ENCODE measurements around the gene ARL3.
"Not testable (repeated sequence)": the region's sequence is repeated elsewhere in the genome, so short reads cannot be mapped to it uniquely, and the experiment has no call there.

ARL3 gene

DNA sequence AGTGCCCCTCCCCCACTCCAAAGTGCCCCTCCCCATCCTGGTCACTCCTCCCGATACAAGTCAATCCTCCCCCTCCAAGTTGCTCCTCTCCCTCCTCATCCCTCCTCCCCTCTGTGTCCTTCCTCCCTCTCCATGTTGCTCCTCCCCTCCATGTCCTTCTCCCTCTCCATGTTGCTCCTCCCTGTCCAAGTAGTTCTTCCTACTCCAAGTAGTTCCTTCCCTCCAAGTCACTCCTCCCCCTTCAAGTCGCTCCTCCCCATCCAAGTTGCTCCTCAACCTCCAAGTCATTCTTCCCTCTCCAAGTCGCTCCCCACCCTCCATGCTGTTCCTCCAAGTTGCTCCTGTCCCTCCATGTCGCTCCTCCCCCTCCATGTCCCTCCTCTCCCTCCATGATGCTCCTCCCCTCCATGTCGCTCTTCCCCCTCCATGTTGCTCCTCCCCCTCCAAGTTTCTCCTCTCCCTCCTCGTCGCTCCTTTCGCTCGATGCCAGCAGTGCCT, 20.9 kb upstream of the ARL3 start:
- DNase-seq, result no peak

DNA sequence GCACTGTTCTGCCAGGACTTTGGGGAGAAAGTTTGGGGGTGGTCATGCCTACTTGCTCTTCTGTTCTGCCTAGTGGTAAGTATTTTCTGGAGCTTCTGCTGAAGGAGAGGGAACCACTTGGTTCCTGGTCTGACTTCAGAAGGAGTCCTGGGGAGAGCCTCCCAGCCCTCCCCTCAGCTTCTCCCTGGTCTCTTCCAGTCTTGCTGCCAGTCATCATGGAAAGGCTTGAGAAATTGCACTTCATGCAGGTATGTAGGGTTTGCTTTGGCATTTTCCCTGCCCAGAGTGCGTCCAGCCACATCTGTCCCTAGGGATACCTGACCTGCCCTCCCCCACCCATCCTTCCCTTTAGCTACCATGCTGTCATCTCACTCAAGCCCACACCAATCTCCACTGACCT, 18.5 kb upstream of the ARL3 start:
- DNase-seq, result no peak

DNA sequence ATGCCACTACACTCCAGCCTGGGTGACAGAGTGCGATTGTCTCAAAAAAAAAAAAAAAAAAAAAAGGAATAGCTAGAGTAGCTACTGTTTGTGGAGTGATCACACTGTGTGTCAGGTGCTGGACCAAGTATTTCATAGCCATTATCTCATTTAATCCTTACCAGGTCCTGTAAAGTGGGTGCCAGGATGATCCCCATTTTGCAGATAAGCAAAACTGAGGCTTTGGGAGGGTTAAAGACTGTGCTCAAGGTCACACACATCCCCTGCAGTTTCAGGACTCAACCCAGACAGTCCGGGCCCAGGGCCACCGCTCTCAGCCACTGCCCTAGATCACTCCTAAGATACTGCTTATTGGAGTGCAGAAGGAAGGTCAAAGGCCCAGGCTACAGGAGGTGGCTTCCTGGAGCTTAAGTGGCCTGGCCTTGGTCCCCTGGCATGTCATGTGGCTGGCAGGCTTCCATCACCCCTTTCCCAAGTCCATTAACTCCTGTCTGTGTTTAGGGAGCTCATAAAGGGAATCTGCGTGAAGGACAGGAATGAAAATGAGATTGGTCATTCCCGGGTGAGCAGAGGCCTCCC, 17.1 kb upstream of the ARL3 start:
- no peak for DNase-seq

DNA sequence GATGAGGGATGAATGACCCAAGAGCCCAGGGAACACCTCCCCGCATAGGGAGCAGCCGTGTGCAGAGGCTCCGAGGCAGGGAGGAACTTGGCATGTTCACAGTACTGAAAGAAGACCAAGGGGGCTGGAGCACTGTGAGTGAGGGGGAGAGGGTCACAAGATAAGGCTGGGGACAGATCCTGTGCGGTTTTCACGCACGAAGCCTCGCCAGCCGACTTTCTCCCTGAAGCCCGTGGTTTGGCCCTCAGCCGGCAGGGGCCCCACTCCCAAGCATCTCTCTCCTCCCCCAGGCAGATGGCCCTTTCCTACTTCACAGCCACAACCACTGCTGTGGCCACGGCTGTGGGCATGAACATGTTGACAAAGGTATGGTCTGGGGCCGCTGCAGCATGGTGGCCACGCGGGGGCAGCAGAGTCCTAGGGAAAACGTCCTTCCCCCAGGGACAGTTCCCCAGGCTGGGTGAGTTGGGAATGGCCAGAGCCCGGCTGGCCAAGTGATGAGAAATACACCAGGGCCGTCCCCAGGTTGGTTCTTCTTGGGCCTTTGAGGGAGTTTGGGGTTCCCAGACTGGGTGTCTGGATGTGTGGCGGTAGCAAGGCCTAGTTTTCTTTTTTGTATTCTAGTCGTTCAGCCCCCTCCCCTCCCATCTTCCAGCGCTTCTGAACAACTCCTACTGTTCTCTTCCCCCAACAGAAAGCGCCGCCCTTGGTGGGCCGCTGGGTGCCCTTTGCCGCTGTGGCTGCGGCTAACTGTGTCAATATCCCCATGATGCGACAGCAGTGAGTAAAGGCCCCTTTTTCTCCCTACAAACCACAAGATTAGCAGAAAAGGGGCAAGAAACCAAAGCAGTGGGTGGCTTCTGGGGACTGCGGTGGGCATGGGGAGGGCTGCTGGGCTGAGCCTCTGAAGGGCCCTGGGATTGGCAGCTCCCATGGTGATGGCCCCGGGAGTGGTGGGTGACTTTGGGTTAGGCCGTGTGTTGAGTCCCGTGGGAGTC, 15.1 kb upstream of the ARL3 start:
- peak; percentile 46 for DNase-seq

DNA sequence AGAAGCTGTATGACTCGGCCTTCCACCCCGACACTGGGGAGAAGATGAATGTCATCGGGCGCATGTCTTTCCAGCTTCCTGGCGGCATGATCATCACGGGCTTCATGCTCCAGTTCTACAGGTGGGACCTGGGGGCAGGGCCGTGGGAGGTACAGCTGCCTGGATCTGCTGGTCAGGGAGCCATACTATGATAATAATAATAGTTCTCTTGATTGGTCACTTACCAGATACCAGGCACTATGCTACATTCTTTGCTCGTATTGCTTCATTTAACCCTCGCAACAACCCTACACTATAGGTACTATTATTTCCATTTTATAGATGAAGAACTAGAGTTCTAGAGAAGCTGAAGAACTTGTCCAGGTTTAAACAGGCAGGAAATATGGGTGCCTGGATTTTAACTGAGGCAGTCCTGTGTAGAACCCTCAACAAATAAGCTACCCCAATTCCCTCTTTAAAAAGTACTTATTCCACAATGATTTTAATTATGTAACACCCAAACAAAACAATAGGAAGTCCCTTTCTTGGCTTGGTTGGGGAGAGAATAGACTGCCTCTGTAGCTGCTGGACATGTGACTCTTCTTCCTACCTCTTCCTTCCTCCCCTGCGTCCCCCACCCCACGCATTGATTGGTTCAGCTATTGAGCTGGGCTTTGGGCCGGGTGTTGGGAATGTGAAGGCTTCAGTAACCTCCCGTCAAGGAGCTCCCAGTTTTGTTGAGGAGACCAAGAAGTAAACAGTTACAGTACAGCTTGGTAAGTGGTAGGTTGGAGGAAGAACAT, 13.0 kb upstream of the ARL3 start:
- no peak for DNase-seq

DNA sequence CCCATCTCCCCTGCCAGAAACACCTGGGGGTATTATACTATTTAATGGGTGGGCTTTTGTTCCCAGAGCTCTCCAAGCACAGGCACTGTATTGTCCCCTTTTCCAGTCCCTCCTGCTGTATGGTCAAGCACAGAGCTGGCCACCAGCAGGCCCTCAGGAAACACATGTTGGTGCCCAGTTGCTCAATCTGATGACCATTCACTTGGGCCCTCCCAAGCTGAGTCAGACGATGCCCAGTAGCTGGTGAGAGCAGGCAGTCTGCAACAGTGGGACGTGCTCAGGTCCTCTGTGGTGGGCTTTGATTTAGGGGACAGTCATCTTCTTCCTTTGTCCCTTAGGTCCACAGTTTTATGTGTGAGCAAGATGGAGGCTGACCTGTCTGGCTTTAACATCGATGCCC, 12.1 kb upstream of the ARL3 start:
- DNase-seq, result no peak

DNA sequence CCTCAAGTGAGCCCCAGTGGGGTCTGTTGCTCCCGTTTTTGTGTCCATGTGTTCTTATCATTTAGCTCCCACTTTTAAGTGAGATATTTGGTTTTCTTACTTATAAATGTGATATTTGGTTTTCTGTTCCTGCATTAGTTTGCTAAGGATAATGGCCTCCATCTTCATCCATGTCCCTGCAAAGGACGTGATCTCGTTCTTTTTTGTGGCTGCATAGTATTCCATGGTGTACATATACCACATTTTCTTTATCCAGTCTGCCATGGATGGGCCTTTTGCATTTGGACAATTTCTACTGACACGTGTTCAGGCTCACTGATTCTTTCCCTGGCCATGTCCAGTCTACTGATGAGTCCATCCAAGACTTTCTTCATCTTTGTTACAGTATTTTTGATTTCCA, 9.8 kb upstream of the ARL3 start:
- DNase-seq, result no peak

DNA sequence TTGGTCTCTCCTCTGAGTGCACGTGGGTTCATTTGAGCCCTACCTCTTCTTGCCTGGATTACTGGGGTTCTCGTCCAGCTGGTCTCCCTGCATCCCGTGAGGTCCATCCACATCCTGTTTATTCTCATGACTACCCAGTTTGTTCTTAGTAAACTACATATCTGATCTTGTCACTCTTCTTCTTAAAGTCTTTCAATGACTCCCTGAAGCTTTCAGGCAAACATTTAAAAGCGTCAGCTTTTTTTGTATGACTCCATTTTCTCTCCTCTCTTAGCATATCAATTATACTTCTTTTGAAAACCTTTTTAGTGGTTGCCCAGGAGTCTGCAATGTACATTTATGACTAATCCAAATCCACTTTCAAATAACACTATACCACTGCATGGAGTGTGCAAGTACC, 7.8 kb upstream of the ARL3 start:
- DNase-seq, result no peak

DNA sequence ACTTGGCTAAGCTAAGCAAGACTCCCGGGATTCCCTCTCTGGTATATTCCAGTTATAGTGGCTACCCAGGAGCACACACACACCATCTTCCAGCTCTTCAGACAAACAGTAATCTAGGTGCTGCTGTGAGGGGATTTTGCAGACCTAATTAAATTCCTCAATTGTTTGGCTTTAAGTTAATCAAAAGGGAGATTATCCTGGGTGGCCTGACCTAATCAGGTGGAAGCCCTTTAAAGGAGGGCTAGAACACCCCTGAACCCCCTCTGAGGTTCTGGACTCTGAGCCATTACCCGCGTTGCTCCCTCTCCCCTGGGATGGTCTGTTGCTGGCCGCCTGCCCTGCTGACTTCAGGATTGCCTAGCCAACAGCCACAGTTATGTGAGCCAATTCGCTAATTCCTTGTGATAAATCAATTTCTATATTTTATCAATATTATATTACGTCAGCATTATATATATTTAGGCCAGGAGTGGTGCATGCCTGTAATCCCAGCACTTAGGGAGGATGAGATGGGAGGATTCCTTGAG, 6.6 kb upstream of the ARL3 start:
- no peak for DNase-seq

DNA sequence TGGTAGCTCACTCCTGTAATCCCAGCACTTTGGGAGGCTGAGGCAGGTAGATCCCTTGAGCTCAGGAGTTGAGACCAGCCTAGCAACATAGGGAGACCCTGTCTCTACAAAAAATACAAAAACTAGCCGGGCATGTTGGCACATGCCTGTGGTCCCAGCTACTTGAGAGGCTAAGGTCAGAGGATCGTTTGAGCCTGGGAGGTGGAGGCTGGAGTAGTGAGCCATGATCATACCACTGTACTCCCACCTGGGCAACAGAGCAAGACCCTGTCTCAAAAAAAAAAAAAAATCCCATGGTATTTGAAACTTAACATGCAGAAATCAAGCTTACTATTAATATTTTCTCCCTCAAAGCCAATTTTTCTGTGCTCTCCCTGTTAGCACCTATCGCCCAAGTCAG, 6.1 kb upstream of the ARL3 start:
- no peak for DNase-seq

DNA sequence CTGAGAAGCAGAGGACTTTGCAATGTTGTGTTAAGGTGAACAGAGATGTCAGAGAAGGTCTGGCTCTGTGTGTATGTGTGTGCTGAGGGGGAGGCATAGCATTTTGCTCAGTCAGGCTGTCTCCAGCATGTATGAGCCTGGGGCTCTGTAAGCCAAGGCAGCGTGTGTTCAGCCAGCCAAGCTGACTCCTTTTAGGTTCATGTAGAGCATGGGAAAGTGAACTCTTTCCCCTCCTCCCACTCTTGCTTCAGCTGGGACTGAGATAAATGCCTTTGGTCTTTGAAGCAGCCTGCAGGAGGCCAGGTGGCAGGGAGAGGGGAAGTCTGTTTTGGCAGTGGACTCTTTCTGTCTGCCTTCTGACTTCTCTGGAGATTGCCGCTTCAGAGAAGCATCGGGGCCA, 4.0 kb upstream of the ARL3 start:
- no peak for DNase-seq

DNA sequence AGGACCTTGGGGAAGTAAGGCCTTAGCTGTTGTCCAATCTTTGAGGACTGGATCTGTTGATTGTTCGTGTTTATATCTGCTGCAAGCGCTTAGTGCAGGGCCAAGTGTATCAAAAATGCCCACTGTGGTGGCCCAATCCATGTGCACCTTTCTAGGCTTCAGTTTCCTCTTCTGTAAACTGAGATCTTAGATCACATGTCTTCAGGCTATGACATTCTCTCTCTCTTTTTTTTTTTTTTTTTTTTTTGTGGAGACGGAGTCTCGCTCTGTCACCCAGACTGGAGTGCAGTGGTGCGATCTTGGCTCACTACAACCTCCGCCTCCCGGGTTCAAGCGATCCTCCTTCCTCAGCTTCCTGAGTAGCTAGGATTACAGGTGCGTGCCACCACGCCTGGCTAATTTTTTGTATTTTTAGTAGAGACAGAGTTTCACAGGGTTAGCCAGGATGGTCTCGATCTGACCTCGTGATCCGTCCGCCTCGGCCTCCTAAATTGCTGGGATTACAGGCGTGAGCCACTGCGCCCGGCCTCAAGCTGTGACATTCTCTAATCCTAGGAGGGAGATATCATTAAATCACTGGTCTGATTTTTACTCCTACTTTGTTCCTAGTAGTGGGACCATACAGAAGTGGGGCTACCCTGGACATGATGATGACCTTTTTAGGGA, 2.8 kb upstream of the ARL3 start:
- DNase-seq, result not testable (repeated sequence)

DNA sequence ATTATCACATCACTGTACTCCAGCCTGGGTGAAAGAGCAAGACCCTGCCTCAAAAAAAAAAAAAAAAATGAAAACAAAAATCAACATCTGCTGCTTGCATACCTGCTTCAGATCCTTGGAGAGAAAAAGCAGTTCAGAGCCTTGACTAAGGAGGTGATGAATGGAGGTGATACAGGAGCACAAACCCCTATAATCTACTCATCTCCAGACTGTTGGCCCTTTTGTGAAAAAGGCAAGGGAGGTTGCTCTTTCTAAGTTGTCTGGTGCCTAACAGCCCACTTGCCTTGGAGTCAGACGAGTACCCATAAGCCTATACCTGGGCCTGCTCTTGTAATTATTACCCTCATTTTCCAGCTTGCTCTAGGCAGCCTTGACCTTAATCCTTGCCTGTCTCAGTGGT, 1.7 kb upstream of the ARL3 start:
- no peak for DNase-seq

DNA sequence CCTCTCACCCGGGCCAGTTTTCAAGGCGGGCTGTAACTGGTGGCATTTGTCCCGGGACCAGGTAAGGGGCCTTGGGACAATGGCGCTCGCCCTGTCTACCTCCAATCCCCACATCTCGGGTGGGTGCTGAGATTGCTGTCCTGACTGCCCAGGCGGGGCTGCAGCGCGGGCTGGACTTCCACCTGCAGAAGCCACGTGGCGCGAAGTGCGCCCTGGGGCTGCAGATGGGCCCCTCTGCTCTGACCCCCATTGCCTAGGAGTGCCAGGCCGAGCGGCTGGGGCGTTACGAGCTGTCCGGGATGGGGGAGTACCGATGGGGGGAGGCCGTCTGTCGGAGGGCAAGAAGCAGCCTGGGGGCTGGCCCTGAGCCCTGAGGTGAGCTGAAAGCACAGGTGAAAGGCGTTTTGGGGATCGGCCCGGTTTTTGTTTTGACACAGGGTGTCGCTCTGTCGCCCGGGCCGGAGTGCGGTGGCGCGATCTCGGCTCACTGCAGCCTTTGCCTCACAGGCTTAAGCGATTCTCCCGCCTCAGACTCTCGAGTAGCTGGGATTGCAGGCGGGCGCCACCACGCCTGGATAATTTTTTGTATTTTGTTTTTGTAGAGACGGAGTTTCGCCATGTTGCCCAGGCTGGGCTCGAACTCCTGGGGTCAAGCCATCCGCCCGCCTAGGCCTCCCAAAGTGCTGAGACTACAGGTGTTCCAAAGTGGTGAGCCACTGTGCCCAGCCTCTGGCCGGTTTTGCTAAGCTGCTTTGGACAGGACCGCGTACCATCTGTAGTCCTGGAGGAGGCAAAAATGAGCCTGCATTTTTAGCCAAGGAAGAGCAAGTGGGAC, 641 bp upstream of the ARL3 start, which contains the start of gene SFXN2:
Gene SFXN2 (plus strand): TSS at position 16 of the 835 bp plus-strand sequence. CDS start 12,001 bp downstream, outside the sequence.
- peak; percentile 41 for DNase-seq

DNA sequence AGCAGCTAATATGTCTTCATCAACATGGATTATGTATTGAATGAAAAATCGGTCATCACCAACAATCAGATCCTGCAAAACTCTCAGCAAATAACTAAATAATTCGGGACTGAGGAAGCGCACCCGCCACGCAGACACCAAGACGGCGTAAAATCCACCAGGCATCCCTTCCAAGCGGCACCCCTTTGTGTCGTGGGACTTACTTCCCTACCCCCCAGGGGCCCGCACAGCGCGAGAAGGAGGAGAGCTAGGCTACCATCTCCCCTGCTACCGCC, 721 bp downstream of the ARL3 start:
- DNase-seq, result no peak

DNA sequence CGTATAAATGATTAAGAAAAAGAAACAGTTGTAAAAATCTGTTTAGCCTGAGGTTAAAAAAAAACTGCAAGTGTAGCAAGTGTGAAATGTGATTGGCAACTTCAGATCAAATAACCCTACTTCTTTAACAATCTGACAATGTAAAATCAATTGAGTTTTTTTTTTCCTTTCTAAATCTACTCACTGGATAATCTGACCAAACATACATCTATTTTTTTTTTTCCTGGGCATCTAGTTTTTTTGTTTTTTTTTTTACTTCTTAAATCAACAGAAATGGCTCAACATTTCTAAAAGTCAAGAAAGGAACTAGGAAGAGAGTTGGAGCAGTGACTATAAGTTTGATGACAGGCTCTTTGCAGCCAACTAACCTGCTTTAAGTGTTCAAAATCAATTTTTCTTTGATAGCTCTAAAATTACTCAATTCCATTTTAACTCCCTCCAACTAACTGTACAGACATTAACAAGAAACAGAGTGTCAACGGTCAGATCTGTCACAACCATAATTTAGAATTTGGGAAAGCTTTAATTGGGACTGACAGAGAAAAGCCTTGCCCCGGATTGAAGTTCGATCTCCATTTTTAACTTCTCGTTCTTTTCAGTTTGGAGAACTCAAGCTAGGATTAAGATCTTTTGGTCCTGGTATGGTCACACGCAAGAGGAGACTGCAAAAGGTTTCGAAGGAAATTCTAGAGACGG, 1.2 kb downstream of the ARL3 start:
- DNase-seq, result no peak

DNA sequence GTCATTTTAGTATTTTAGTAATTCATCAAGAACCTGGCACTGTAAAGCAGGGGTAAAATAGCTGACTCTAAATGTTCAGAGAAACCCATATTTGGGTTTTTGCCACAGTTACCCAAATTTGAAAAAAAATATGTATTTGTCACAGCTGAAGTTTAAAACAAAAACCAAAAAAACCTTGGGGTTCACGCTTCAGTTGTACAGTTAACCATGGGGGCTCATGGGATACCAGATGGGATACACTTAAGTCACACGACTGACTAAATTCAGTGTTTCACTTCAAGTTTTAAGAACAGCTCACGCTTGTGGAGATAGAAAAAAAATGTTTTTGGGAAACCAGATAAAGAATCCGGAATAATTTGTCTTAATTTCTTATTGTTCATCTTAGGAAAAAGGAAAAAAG, 2.1 kb downstream of the ARL3 start:
- no peak for DNase-seq

DNA sequence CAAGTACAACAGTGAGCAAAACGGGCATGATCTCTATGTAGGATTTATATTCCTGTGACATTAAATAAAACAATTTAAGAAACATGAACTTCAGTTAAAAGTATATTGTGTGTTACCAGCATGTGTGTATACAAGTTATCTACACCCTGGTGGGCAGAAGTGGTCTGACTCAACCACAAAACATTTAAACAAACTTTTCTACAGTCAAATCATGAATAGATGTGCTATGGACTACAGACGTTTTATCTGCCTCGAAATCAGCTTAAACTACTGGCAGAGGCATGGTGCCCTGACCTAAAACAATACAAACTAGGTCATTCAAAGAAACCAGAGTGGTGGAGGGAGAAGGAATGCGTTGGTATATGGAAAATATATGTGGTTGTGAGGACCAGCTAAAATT, 3.6 kb downstream of the ARL3 start:
- no peak for DNase-seq

DNA sequence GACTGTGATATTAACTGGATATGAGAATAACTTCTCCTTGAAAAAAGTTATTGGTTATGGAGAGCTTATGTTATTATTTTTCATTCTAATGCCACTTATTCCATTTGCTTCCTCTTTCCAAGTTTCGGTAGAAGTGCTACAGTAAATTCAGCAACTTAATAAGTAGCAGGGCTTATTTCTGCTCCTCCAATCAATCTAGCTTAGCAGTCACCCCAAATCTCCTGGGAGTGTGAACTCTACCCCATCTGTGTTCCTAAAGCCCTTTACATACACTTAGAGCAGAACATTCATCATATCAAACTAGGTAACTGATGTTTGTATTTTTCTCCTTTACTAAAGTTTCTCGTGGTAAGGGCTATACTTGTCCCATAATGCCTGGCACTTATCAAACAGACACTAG, 8.7 kb downstream of the ARL3 start:
- no peak for DNase-seq

DNA sequence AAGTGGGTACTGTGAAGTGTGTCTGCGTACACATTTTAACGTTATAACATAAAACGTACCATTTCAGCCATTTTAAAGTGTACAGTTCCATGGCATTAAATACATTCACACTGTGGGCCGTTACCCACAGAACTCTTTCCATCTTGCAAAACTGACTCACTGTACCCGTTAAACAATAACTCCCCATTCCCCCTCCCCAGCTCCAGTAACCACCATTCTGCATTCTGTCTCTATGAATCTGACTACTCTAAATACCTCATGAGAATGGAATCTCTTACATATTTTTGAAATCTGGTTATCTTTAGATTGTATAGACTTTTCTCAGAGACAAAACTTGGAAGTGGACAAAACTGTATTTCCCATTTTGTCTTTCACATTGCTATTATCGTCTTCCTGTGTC, 9.3 kb downstream of the ARL3 start:
- DNase-seq, result no peak

DNA sequence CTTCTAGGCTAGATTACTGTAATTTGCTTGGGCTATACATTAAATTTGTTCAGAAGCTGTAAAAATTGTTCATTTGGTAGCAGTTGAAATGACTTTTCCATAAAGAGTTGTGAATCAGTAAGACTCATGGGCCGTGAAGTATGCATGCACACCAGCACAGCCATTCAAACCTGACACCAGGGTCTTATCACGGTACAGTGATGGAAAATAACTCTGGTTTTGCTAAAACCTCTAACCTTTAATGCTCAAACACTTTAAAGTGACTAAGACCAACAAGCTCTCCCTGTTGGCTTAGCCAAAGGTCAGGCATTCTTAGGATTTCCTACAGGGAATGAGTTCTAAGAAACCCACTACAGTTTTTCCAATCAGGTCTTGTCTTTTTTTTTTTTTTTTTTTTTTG, 11.5 kb downstream of the ARL3 start:
- no peak for DNase-seq
